HepG2 (cell line): ENCODE data around the gene PTPRD. TPM values are rescaled to one million over a fixed set of nuclear protein-coding genes. Genes with fewer than 3 reads are reported as not detected.

Experiments used
- ATAC-seq: fragments of 200-7000 bp; cut with Tn5 transposase; 3 replicates; pipeline ENCODE4 v1.9.1; 2020; ENCODE audit warnings: mild to moderate bottlenecking, moderate library complexity
- BruUV-seq: library from RNA; stranded (reverse); fragments of 400-500 nt; replicated peaks from 2 replicates; lab custom pipeline; 2021; lab: Mats Ljungman, UMichigan
- CTCF ChIA-PET: fragments of 300-600 bp; formaldehyde crosslinking; extraction: SDS; loops from one replicate; lab custom pipeline; 2021; ENCODE audit warnings: low total read pairs, inconsistent platforms, low intra/inter-chr PET ratio; lab: Yijun Ruan, JAX
- POLR2A ChIA-PET: fragments of 350-600 bp; sonication (Branson Sonifier 250); formaldehyde crosslinking; loops from one replicate; lab custom pipeline; 2020; ENCODE audit warnings: antibody characterized with exemption, inconsistent platforms; lab: Yijun Ruan, JAX
- DNase-seq: peaks from one replicate; pipeline ENCODE4 v3.0.0-alpha.2; 2015; ENCODE audit warnings: low spot score
- FAIRE-seq: peaks from 3 replicates; lab custom pipeline; 2011; peaks lifted over from hg19 to GRCh38; lab: Jason Lieb, UNC
- H2AFZ ChIP-seq: one replicate; pipeline ENCODE4 v1.6.1; 2011; ENCODE audit warnings: low read length, inconsistent platforms
- H3K27ac ChIP-seq: fragments of 300-600 bp; 3 replicates; pipeline ENCODE4 v1.8.0; 2011; ENCODE audit warnings: mixed run types, mild to moderate bottlenecking, mixed read lengths, low read length, inconsistent platforms; ENCODE audit not compliant: insufficient read depth; ENCODE audit errors: extremely low read length
- H3K27me3 ChIP-seq, 2 experiments: fragments of 200-600 bp in 1 of 2; 2 replicates in 1 of 2; 3 replicates in 1 of 2; pipeline versions ENCODE4 v1.6.0 to v1.8.0; 2011; ENCODE audit warnings: low read length in 2 of 2, mild to moderate bottlenecking in 2 of 2, moderate library complexity in 2 of 2, inconsistent platforms in 1 of 2; ENCODE audit not compliant: insufficient read depth in 2 of 2, control insufficient read depth in 1 of 2
- H3K36me3 ChIP-seq, 2 experiments: fragments of 200-600 bp in 1 of 2; replicated peaks in 1 of 2; 2 replicates in 1 of 2; 3 replicates in 1 of 2; pipeline versions ENCODE4 v1.5.1 to v1.8.0; 2011; ENCODE audit warnings: low read length in 2 of 2, inconsistent platforms in 1 of 2; ENCODE audit not compliant: insufficient read depth in 2 of 2, control insufficient read depth in 1 of 2
- H3K4me1 ChIP-seq: 2 replicates; pipeline ENCODE4 v1.5.1; 2012; ENCODE audit warnings: low read length, inconsistent platforms; ENCODE audit not compliant: insufficient read depth
- H3K4me2 ChIP-seq: 2 replicates; pipeline ENCODE4 v1.6.0; 2011; ENCODE audit warnings: low read depth, low read length, inconsistent platforms
- H3K4me3 ChIP-seq, 3 experiments: fragments of 200-600 bp in 1 of 3; sonication (generic), shearing (Covaris generic) in 1 of 3; replicated peaks in 1 of 3; 2 replicates each; pipeline ENCODE4 v1.5.1; 2011 to 2016; ENCODE audit warnings: low read length in 3 of 3, inconsistent platforms in 2 of 3, low read depth in 2 of 3, mild to moderate bottlenecking in 2 of 3, control low read depth in 1 of 3, mixed read lengths in 1 of 3; ENCODE audit not compliant: insufficient read depth in 1 of 3
- H3K79me2 ChIP-seq: one replicate; pipeline ENCODE4 v1.6.1; 2011; ENCODE audit warnings: low read length, inconsistent platforms; ENCODE audit not compliant: insufficient read depth
- H3K9ac ChIP-seq: 2 replicates; pipeline ENCODE4 v1.6.0; 2011; ENCODE audit warnings: mild to moderate bottlenecking, low read depth, low read length, inconsistent platforms; ENCODE audit not compliant: insufficient read depth
- H3K9me3 ChIP-seq: 2 replicates; pipeline ENCODE4 v1.5.1; 2012; ENCODE audit warnings: mild to moderate bottlenecking, low read length
- H4K20me1 ChIP-seq: 2 replicates; pipeline ENCODE4 v1.6.0; 2011; ENCODE audit warnings: inconsistent platforms, mild to moderate bottlenecking, low read length, moderate library complexity; ENCODE audit not compliant: insufficient read depth
- FOXA3 ChIP-seq: IDR thresholded peaks from 2 replicates; pipeline ENCODE4 v1.6.1; 2016; ENCODE audit warnings: missing genetic modification reagents, missing compliant biosample characterization
- GMEB1 ChIP-seq: sonication (generic); formaldehyde crosslinking; IDR thresholded peaks from 2 replicates; pipeline ENCODE4 v1.5.1; 2020; ENCODE audit warnings: missing genetic modification reagents, mild to moderate bottlenecking, borderline replicate concordance
- ZFP36L1 ChIP-seq: sonication (generic); formaldehyde crosslinking; IDR thresholded peaks from 2 replicates; pipeline ENCODE4 v1.8.0; 2022; ENCODE audit warnings: mild to moderate bottlenecking, missing genetic modification reagents, moderate library complexity
- ZFP62 ChIP-seq: sonication (generic); formaldehyde crosslinking; IDR thresholded peaks from 2 replicates; pipeline ENCODE4 v1.4.0; 2020; ENCODE audit warnings: missing genetic modification reagents
- ZNF557 ChIP-seq: sonication (generic); formaldehyde crosslinking; IDR thresholded peaks from 2 replicates; pipeline ENCODE4 v1.4.0; 2020; ENCODE audit warnings: missing genetic modification reagents
- ZNF639 ChIP-seq: conservative IDR thresholded peaks from 2 replicates; pipeline ENCODE4 v1.6.1; 2018; ENCODE audit warnings: missing genetic modification reagents
- WGBS: methylation state at CpG from one replicate; pipeline ENCODE4 v1.1.6; 2017; ENCODE audit warnings: low lambda C conversion rate; 5-methylcytosine and 5-hydroxymethylcytosine counted together
- in situ Hi-C: cut with HindIII; loops from 2 replicates; pipeline ENCODE4 v1.10.0; 2017; ENCODE audit warnings: low pct_unique_long_range_greater_than_20kb; ENCODE audit not compliant: extremely low pct_ligation_motif_present
- intact Hi-C: fragments of 100-400 bp; cut with micrococcal nuclease; formaldehyde crosslinking; loops from one replicate; pipeline ENCODE4 v1.10.0; 2022; ENCODE audit not compliant: unreplicated experiment
- polyA plus RNA-seq, 8 experiments: library from polyadenylated mRNA; depleted of rRNA in 3 of 8; stranded (reverse) in 7 of 8; unstranded in 1 of 8; fragments of >200 nt; fragmentation: Illumina TruSeq in 4 of 8; extraction: Trizol in 4 of 8; gene quantifications; 2 replicates each; pipeline versions ENCODE4 v1.2.1 to v1.2.3, GENCODE V29; 2011 to 2016; ENCODE audit warnings: low read depth in 4 of 8, missing spikeins in 1 of 8, mixed read lengths in 1 of 8; ENCODE audit not compliant: insufficient read depth in 1 of 8
- total RNA-seq, 5 experiments: library from RNA; depleted of rRNA; stranded (reverse); fragments of >200 nt; fragmentation: Illumina TruSeq; extraction: Trizol; gene quantifications; 2 replicates each; pipeline ENCODE4 v1.2.3, GENCODE V29; 2016; ENCODE audit warnings: low read depth in 1 of 5
- TF ChIP-seq, protein P1 (sequence below): sonication (generic); formaldehyde crosslinking; IDR thresholded peaks from 2 replicates; pipeline ENCODE4 v1.5.0; 2020; ENCODE audit warnings: missing genetic modification reagents

Gene PTPRD
- total and polyA plus RNA-seq, 2 of the 13 experiments (the other 11 are each of a cell fraction or from before 2014, with no cell fraction given), result 0.05 TPM; not detected in 1

DNA sequence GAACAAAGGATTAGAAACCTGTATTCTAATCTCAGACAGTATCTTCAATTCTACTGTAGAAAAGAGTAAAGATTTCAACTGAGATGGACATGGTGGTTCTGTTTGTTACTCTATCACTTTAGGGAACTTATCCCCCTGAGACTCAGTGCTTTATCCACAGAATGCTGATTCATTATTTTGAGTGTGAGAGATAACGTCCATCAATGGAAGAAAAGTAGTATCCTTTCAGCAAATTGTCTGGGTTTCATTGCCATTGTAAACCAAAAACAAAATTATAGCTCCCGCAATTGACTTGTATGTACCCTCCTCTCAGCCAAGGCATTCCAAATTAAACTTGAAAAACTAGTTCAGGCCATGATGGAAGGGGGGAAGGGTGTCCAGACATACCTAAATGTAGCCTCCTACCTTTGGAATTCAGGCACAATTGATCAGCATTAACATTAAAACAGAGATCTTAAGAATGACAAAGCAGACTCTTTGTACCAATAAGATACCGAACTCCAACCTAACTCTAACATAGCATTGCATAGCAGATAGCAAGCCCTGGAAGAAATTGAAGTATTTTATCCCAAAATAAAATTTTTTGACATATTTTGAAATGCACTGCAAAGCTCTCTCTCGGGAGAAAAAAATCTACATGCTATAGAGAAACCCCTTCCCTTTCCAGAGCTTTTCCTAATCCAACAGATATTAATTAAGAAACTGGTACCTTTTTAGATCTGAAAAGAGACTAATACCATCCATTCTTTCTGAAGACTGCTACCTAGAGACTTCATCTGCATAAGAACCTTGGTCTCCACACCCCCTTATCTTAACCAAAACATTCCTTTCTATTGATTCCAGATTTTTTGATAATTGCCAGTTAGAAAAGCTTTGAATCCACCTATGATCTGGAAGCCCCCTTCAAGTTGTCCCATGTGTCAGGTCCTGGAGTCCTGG lies 1055.7 kb downstream of the PTPRD start:
- ATAC-seq (no peak), DNase-seq (no peak), FAIRE-seq (no peak)
- H3K4me3 ChIP-seq, result no peak overlapping the region
- WGBS, result 2% methylated on average over 4 of the region's 4 CpGs
- H3K36me3 ChIP-seq, result no peaks in the 10 kb centered on the region
- no peak overlapping the region for H3K27ac ChIP-seq
- CTCF ChIA-PET, result no interaction called here
- H3K9me3 ChIP-seq, result no peaks in the 10 kb centered on the region; the same call in 1 of the 2 replicates
- in situ Hi-C loops, result no loop called here
- H3K4me1 ChIP-seq, result no peaks in the 10 kb centered on the region
- no peak overlapping the region for H2AFZ ChIP-seq
- no peaks in the 10 kb centered on the region for H4K20me1 ChIP-seq
- H3K9ac ChIP-seq, result no peak overlapping the region
- POLR2A ChIA-PET, result no interaction called here
- BruUV-seq, result no TSS peak
- no peaks in the 10 kb centered on the region for H3K79me2 ChIP-seq
- intact Hi-C loops, result no loop called here
- no peaks in the 10 kb centered on the region for H3K27me3 ChIP-seq
- TF ChIP-seq, protein P1, sequence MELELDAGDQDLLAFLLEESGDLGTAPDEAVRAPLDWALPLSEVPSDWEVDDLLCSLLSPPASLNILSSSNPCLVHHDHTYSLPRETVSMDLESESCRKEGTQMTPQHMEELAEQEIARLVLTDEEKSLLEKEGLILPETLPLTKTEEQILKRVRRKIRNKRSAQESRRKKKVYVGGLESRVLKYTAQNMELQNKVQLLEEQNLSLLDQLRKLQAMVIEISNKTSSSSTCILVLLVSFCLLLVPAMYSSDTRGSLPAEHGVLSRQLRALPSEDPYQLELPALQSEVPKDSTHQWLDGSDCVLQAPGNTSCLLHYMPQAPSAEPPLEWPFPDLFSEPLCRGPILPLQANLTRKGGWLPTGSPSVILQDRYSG, result no peak
- TF ChIP-seq ZNF557 (CRISPR knock-in tag) (no peak), ZNF639 (CRISPR knock-in tag) (no peak), ZFP62 (CRISPR knock-in tag) (no peak), FOXA3 (no peak), GMEB1 (CRISPR knock-in tag) (no peak), ZFP36L1 (no peak)
- no peak overlapping the region for H3K4me2 ChIP-seq
